Sigmoid colon (tissue), 7 donors: ENCODE results near the gene COTL1. TPM values are rescaled to one million over a fixed set of nuclear protein-coding genes. Genes with fewer than 3 reads are reported as not detected.

Experiments used
- DNase-seq: peaks from one replicate; pipeline ENCODE4 v3.0.0-alpha.2; 2019
- H3K27ac ChIP-seq, 4 donors: fragments of 200-600 bp; sonication (generic); one replicate each; pipeline ENCODE4 v1.5.1; 2016 to 2019; ENCODE audit warnings: mild to moderate bottlenecking in 1 of 4
- H3K27me3 ChIP-seq, 3 donors: fragments of 200-600 bp; sonication (generic); one replicate each; pipeline ENCODE4 v1.5.1; 2019; ENCODE audit warnings: mild to moderate bottlenecking in 1 of 3
- H3K36me3 ChIP-seq, 4 donors: fragments of 200-600 bp; sonication (generic); one replicate each; pipeline ENCODE4 v1.5.1; 2016 to 2019
- H3K4me1 ChIP-seq, 4 donors: fragments of 200-600 bp; sonication (generic); one replicate each; pipeline ENCODE4 v1.5.1; 2017 to 2019
- H3K4me3 ChIP-seq, 4 donors: fragments of 200-600 bp; sonication (generic); one replicate each; pipeline ENCODE4 v1.5.1; 2017 to 2019; ENCODE audit warnings: mild to moderate bottlenecking in 2 of 4, moderate library complexity in 1 of 4
- H3K9me3 ChIP-seq, 4 donors: fragments of 200-600 bp in 3 of 4; sonication (generic) in 3 of 4; one replicate each; pipeline versions ENCODE4 v1.5.1 to v1.6.1; 2013 to 2019
- EP300 ChIP-seq, 4 donors: sonication (generic); formaldehyde crosslinking; IDR thresholded peaks; one replicate each; pipeline ENCODE4 v1.6.1; 2017; ENCODE audit warnings: antibody characterized with exemption in 4 of 4
- POLR2A ChIP-seq, 2 donors: fragments of 450-650 bp; IDR thresholded peaks; one replicate each; pipeline ENCODE4 v1.6.1; 2016; ENCODE audit warnings: antibody characterized with exemption in 2 of 2, mild to moderate bottlenecking in 2 of 2, moderate library complexity in 2 of 2
- POLR2AphosphoS5 ChIP-seq, 4 donors: sonication (generic); formaldehyde crosslinking; IDR thresholded peaks; one replicate each; pipeline ENCODE4 v1.6.1; 2017; ENCODE audit warnings: antibody characterized with exemption in 4 of 4
- WGBS, 2 donors: extraction: QIAGEN DNeasy Blood & Tissue Kit; methylation state at CpG; one replicate each; pipeline ENCODE4 v1.1.7; 2013; 5-methylcytosine and 5-hydroxymethylcytosine counted together
- intact Hi-C: fragments of 100-400 bp; cut with DNase I; formaldehyde crosslinking; loops from one replicate; pipeline ENCODE4 v1.15.1; 2023
- polyA plus RNA-seq, 3 donors: library from polyadenylated mRNA; stranded (reverse); fragments of 200-250 nt; gene quantifications; one replicate each; pipeline ENCODE4 v1.2.3, GENCODE V29; 2013
- total RNA-seq, 4 donors: library from RNA; depleted of rRNA; stranded (reverse); fragments of >200 nt; gene quantifications; one replicate each; pipeline ENCODE4 v1.1.0, GENCODE V29; 2016
- TF ChIP-seq, protein P1 (sequence below), 4 experiments: fragments of 450-650 bp in 3 of 4; fragments of 200-600 bp in 1 of 4; IDR thresholded peaks; one replicate each; pipeline ENCODE4 v1.5.1; 2016 to 2019; ENCODE audit warnings: antibody characterized with exemption in 4 of 4, mild to moderate bottlenecking in 3 of 4, moderate library complexity in 2 of 4
- donor health status: healthy with polysubstance abuse.
- donor health status: Bipolar disorder and iron deficiency.
- donor health status: healthy.

Gene COTL1
- total and polyA plus RNA-seq, 7 donors = 34.6 to 160 (median 48.6) TPM

DNA sequence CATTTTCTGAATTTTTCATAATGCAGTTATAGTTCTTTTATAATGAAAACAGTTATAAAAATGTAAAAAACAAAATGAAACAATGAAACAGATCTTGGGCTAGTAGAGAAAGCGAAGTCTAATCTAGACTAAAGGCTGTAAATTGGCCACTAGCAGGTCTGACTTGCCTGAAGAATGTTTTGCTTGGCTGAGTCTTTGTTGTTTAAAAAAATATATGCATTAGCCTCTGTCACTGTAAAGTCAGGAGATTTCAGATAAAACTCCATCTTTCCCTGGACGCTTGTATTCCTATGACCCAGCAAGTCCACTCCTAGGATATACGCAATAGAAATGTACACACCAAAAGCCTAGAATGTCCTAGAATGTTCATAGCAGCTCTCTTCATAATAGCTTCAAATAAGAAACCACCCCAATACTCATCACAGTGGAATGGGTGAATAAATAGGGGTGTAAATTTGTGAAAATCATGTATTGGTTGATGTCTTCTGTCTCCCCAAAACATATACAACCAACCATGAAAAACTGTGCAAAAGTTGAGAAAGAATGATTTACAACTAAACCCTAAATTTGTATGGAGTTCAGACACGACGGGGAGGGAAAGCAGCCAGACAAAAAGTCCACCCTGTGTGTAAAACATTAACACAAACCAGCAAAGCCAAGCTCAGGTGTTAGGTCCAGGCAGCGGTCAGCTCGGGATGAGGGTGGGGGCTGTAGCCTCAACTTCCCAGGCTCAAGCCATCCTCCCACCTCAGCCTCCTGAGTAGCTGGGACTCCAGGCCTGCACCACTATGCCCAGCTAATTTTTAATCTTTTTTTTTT is 75.7 kb downstream of the COTL1 start:
- TF ChIP-seq EP300 (IDR thresholded peaks at IDR 0.05) (no peak), POLR2A (IDR thresholded peaks at IDR 0.05) (no peak), POLR2AphosphoS5 (IDR thresholded peaks at IDR 0.05) (no peak)
- TF ChIP-seq, protein P1, sequence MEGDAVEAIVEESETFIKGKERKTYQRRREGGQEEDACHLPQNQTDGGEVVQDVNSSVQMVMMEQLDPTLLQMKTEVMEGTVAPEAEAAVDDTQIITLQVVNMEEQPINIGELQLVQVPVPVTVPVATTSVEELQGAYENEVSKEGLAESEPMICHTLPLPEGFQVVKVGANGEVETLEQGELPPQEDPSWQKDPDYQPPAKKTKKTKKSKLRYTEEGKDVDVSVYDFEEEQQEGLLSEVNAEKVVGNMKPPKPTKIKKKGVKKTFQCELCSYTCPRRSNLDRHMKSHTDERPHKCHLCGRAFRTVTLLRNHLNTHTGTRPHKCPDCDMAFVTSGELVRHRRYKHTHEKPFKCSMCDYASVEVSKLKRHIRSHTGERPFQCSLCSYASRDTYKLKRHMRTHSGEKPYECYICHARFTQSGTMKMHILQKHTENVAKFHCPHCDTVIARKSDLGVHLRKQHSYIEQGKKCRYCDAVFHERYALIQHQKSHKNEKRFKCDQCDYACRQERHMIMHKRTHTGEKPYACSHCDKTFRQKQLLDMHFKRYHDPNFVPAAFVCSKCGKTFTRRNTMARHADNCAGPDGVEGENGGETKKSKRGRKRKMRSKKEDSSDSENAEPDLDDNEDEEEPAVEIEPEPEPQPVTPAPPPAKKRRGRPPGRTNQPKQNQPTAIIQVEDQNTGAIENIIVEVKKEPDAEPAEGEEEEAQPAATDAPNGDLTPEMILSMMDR (IDR thresholded peaks at IDR 0.05) = no peak
- no peak for DNase-seq
- no peak overlapping the region for H3K27ac ChIP-seq
- 57 to 80% methylated on average over 7 of the region's 7 CpGs for WGBS, 2 donors
- H3K4me3 ChIP-seq = no peak overlapping the region
- H3K4me1 ChIP-seq = no peaks in the 10 kb centered on the region
- no peaks in the 10 kb centered on the region for H3K9me3 ChIP-seq
- intact Hi-C loops = no loop called here
- no peaks in the 10 kb centered on the region for H3K36me3 ChIP-seq
- peaks cover 0 to 5% (median 0%) of the 10 kb centered on the region in 3 donors for H3K27me3 ChIP-seq

- TF ChIP-seq POLR2AphosphoS5 (IDR thresholded peaks at IDR 0.05) (no peak), EP300 (IDR thresholded peaks at IDR 0.05) (no peak), POLR2A (IDR thresholded peaks at IDR 0.05) (no peak)
- TF ChIP-seq, protein P1 (IDR thresholded peaks at IDR 0.05) = no peak
- Histone ChIP-seq H3K36me3 (no peaks in the 10 kb centered on the region), H3K9me3 (no peaks in the 10 kb centered on the region), H3K4me3 (no peak overlapping the region), H3K27ac (no peak overlapping the region), H3K4me1 (no peaks in the 10 kb centered on the region), H3K27me3 (peaks cover 0 to 5% (median 0%) of the 10 kb centered on the region in 3 donors)
- 96% methylated on average over 4 of the region's 4 CpGs for WGBS, 2 donors
- intact Hi-C loops = no loop called here
- no peak for DNase-seq
Measured at GRCh38 chr16:84540194-84540593, 77.7 kb downstream of the COTL1 start.

- Histone ChIP-seq H3K27me3 (no peaks in the 10 kb centered on the region), H3K4me3 (no peak overlapping the region), H3K4me1 (peaks cover 0 to 6% (median 4%) of the 10 kb centered on the region in 4 donors), H3K9me3 (no peaks in the 10 kb centered on the region), H3K36me3 (no peaks in the 10 kb centered on the region), H3K27ac (no peak overlapping the region)
- TF ChIP-seq, protein P1 (IDR thresholded peaks at IDR 0.05) = no peak
- TF ChIP-seq EP300 (IDR thresholded peaks at IDR 0.05) = no peak
- no peak for TF ChIP-seq POLR2AphosphoS5 (IDR thresholded peaks at IDR 0.05)
- TF ChIP-seq POLR2A (IDR thresholded peaks at IDR 0.05) = no peak
- intact Hi-C loops = no loop called here
- no peak for DNase-seq
- WGBS, 2 donors = 96 to 98% methylated on average over 6 of the region's 6 CpGs
Measured at GRCh38 chr16:84538222-84538840, 79.5 kb downstream of the COTL1 start.

- 85% methylated on average over 11 of the region's 11 CpGs for WGBS, 2 donors
- no peak for DNase-seq
- Histone ChIP-seq H3K9me3 (no peaks in the 10 kb centered on the region), H3K4me3 (no peak overlapping the region), H3K27me3 (no peaks in the 10 kb centered on the region), H3K27ac (no peak overlapping the region), H3K4me1 (peaks cover 0 to 13% (median 11%) of the 10 kb centered on the region in 4 donors), H3K36me3 (no peaks in the 10 kb centered on the region)
- TF ChIP-seq EP300 (IDR thresholded peaks at IDR 0.05) (no peak), POLR2AphosphoS5 (IDR thresholded peaks at IDR 0.05) (no peak), POLR2A (IDR thresholded peaks at IDR 0.05) (no peak)
- TF ChIP-seq, protein P1 (IDR thresholded peaks at IDR 0.05) = no peak
- intact Hi-C loops = no loop called here
Measured at GRCh38 chr16:84537491-84538151, 80.3 kb downstream of the COTL1 start.
